Measurements from ENCODE around the gene CSRP3. TPM values are rescaled to one million over a fixed set of nuclear protein-coding genes. Genes with fewer than 3 reads are reported as not detected.

Gene CSRP3
- total and polyA plus RNA-seq, 2 of the 4 experiments (the other 2 are of a cell fraction) = not detected

DNA sequence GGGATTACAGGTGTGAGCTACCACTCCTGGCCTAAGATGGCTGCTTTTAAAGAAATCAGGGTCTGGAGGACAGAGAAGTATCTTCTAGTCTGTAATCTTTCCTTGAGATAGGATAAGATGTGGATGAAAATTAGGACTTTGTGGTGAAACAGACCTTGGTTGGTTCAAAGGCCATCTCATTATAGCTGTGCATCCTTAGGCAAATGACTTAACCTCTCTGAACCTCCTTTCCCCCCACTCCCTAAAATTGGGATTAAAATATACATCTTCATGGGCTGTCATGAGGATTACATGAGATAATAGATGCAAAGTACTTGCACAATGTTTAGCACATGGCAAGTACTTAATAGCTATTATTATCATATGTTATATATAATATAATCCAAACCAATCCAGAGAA, 49.8 kb upstream of the CSRP3 start:
- H3K9ac ChIP-seq (ENCODE audit: low read depth, low read length) = no peak overlapping the region
- BruUV-seq (replicated peaks) = no TSS peak
- H3K9me3 ChIP-seq (ENCODE audit: control insufficient read depth, insufficient read depth, low read length) = no peaks in the 10 kb centered on the region
- no peak overlapping the region for H3K56ac ChIP-seq (ENCODE audit: extremely low read depth, insufficient read depth, low read length)
- H3K4me3 ChIP-seq (ENCODE audit: insufficient read depth, low read depth, low read length) = no peak overlapping the region
- no peak overlapping the region for H2BK15ac ChIP-seq (ENCODE audit: low read depth, low read length)
- no peak overlapping the region for H3K18ac ChIP-seq (ENCODE audit: low read depth, low read length)
- H2AK9ac ChIP-seq (replicated peaks; ENCODE audit: low read depth, low read length, poor library complexity) = no peak overlapping the region
- H2BK120ac ChIP-seq (ENCODE audit: low read depth, low read length) = no peak overlapping the region
- no peak overlapping the region for H3K14ac ChIP-seq (replicated peaks; ENCODE audit: low read depth, low read length)
- no peak overlapping the region for H3K4me2 ChIP-seq (ENCODE audit: low read depth, low read length)
- ATAC-seq (ENCODE audit: low read depth) (no peak), DNase-seq (no peak)
- H3K27ac ChIP-seq (ENCODE audit: insufficient read depth, low read length) = no peak overlapping the region
- in situ Hi-C loops (cut with MboI; ENCODE audit: low sequenced_read_pairs) (no loop called here), dilution Hi-C loops (cut with HindIII; ENCODE audit: low sequenced_read_pairs, unreplicated experiment) (no loop called here), intact Hi-C loops (cut with micrococcal nuclease) (no loop called here)
- H4K8ac ChIP-seq (ENCODE audit: low read depth in 2 of 2, low read length in 2 of 2) = no peak overlapping the region
- H2BK20ac ChIP-seq (ENCODE audit: low read depth, low read length) = no peak overlapping the region
- POLR2A ChIA-PET (ENCODE audit: unreplicated experiment) = no interaction called here
- H4K5ac ChIP-seq (ENCODE audit: low read depth, low read length) = no peak overlapping the region
- peaks cover 17% of the 10 kb centered on the region for H3K27me3 ChIP-seq (ENCODE audit: control insufficient read depth, insufficient read depth, low read length)
- CTCF ChIA-PET = interaction anchor here (3.7 kb wide), 1 partner anchor 8 kb away, joined by 15 read pairs; no protein-coding TSS in a partner anchor
- no peaks in the 10 kb centered on the region for H3K4me1 ChIP-seq (ENCODE audit: control insufficient read depth, insufficient read depth, low read length)
- H3K9me1 ChIP-seq (ENCODE audit: insufficient read depth, low read length) = no peaks in the 10 kb centered on the region
- H3K36me3 ChIP-seq (ENCODE audit: control insufficient read depth, insufficient read depth, low read length) = no peaks in the 10 kb centered on the region
- no peak overlapping the region for H3K4ac ChIP-seq (ENCODE audit: low read depth, low read length)
- H2BK5ac ChIP-seq (ENCODE audit: low read depth, low read length, poor library complexity, severe bottlenecking) = no peak overlapping the region
- TF ChIP-seq CEBPB (IDR thresholded peaks at IDR 0.05; ENCODE audit: low read depth, low read length) (no peak), FOS (IDR thresholded peaks at IDR 0.05; ENCODE audit: low read depth, low read length) (no peak), POLR2A (IDR thresholded peaks at IDR 0.05; ENCODE audit: low read depth, low read length) (no peak), NFE2L2 (IDR thresholded peaks at IDR 0.05; ENCODE audit: low read depth, low read length) (no peak), MAZ (IDR thresholded peaks at IDR 0.05; ENCODE audit: borderline replicate concordance, low read depth, low read length) (no peak), MXI1 (IDR thresholded peaks at IDR 0.05; ENCODE audit: borderline replicate concordance, low read depth, low read length) (no peak), MAFK (IDR thresholded peaks at IDR 0.05; ENCODE audit: low read depth, low read length) (no peak), SMC3 (IDR thresholded peaks at IDR 0.05; ENCODE audit: low read depth, low read length) (no peak), CHD1 (IDR thresholded peaks at IDR 0.05; ENCODE audit: low read depth, low read length) (no peak), RCOR1 (IDR thresholded peaks at IDR 0.05; ENCODE audit: insufficient replicate concordance, low read length) (no peak), RFX5 (IDR thresholded peaks at IDR 0.05; ENCODE audit: low read depth, low read length) (no peak), BHLHE40 (IDR thresholded peaks at IDR 0.05; ENCODE audit: low read depth, low read length) (no peak), RAD21 (IDR thresholded peaks at IDR 0.05; ENCODE audit: low read length) (no peak)
- TF ChIP-seq, protein P1, sequence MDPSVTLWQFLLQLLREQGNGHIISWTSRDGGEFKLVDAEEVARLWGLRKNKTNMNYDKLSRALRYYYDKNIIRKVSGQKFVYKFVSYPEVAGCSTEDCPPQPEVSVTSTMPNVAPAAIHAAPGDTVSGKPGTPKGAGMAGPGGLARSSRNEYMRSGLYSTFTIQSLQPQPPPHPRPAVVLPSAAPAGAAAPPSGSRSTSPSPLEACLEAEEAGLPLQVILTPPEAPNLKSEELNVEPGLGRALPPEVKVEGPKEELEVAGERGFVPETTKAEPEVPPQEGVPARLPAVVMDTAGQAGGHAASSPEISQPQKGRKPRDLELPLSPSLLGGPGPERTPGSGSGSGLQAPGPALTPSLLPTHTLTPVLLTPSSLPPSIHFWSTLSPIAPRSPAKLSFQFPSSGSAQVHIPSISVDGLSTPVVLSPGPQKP (IDR thresholded peaks at IDR 0.05; ENCODE audit: borderline replicate concordance, low read depth, low read length) = no peak
- TF ChIP-seq, protein P2, sequence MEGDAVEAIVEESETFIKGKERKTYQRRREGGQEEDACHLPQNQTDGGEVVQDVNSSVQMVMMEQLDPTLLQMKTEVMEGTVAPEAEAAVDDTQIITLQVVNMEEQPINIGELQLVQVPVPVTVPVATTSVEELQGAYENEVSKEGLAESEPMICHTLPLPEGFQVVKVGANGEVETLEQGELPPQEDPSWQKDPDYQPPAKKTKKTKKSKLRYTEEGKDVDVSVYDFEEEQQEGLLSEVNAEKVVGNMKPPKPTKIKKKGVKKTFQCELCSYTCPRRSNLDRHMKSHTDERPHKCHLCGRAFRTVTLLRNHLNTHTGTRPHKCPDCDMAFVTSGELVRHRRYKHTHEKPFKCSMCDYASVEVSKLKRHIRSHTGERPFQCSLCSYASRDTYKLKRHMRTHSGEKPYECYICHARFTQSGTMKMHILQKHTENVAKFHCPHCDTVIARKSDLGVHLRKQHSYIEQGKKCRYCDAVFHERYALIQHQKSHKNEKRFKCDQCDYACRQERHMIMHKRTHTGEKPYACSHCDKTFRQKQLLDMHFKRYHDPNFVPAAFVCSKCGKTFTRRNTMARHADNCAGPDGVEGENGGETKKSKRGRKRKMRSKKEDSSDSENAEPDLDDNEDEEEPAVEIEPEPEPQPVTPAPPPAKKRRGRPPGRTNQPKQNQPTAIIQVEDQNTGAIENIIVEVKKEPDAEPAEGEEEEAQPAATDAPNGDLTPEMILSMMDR (conservative IDR thresholded peaks at IDR 0.05; ENCODE audit: low read depth, low read length) = no peak
- TF ChIP-seq, protein P3, sequence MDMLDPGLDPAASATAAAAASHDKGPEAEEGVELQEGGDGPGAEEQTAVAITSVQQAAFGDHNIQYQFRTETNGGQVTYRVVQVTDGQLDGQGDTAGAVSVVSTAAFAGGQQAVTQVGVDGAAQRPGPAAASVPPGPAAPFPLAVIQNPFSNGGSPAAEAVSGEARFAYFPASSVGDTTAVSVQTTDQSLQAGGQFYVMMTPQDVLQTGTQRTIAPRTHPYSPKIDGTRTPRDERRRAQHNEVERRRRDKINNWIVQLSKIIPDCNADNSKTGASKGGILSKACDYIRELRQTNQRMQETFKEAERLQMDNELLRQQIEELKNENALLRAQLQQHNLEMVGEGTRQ (IDR thresholded peaks at IDR 0.05; ENCODE audit: low read depth, low read length) = no peak
- no peak overlapping the region for H4K91ac ChIP-seq (ENCODE audit: insufficient read depth, low read depth, low read length)
- no peak overlapping the region for H2AFZ ChIP-seq (replicated peaks; ENCODE audit: low read length, poor library complexity)
- no peaks in the 10 kb centered on the region for H3K79me1 ChIP-seq (ENCODE audit: low read depth in 1 of 2, low read length in 2 of 2)
- no peaks in the 10 kb centered on the region for H4K20me1 ChIP-seq (ENCODE audit: insufficient read depth, low read length)
- H3K23ac ChIP-seq (ENCODE audit: low read depth, low read length) = no peak overlapping the region
- no peak overlapping the region for H2AK5ac ChIP-seq (ENCODE audit: low read depth, low read length)

All from IMR-90 (cell line).